Natural killer cell (primary cell): ENCODE measurements around the gene C10orf71. TPM values are rescaled to one million over a fixed set of nuclear protein-coding genes. Genes with fewer than 3 reads are reported as not detected.

ENCODE experiments used
- ATAC-seq, 3 donors: fragments of 150-1000 bp in 2 of 3; fragments of 200-7000 bp in 1 of 3; cut with Tn5 transposase; 1 replicate in 1 of 3; 2 replicates in 2 of 3; pipeline ENCODE4 v1.10.0; 2021; ENCODE audit warnings: mild to moderate bottlenecking in 2 of 3, moderate library complexity in 2 of 3
- DNase-seq, 2 donors: peaks; one replicate each; pipeline versions ENCODE4 v3.0.0 to v3.0.0-alpha.2; 2013 to 2021; ENCODE audit warnings: mixed read lengths in 1 of 2
- H3K27ac ChIP-seq: one replicate; pipeline ENCODE4 v1.5.1; 2013; ENCODE audit warnings: mild to moderate bottlenecking, low read length
- H3K27me3 ChIP-seq: one replicate; pipeline ENCODE4 v1.6.1; 2013; ENCODE audit warnings: low read length; ENCODE audit not compliant: control insufficient read depth, insufficient read depth
- H3K36me3 ChIP-seq: one replicate; pipeline ENCODE4 v1.6.1; 2013; ENCODE audit warnings: low read length; ENCODE audit not compliant: control insufficient read depth, insufficient read depth
- H3K4me1 ChIP-seq: one replicate; pipeline ENCODE4 v1.6.1; 2013; ENCODE audit warnings: low read length; ENCODE audit not compliant: control insufficient read depth, insufficient read depth
- H3K4me3 ChIP-seq: one replicate; pipeline ENCODE4 v1.5.1; 2013; ENCODE audit warnings: low read length
- H3K9me3 ChIP-seq: one replicate; pipeline ENCODE4 v1.6.1; 2013; ENCODE audit warnings: low read length; ENCODE audit not compliant: control insufficient read depth, insufficient read depth
- H3K27ac Mint-ChIP-seq, 2 donors: one replicate each; pipeline ENCODE4 v1.8.0; 2022; ENCODE audit warnings: mild to moderate bottlenecking in 2 of 2, mixed read lengths in 2 of 2, moderate library complexity in 1 of 2
- H3K27me3 Mint-ChIP-seq, 2 donors: one replicate each; pipeline ENCODE4 v1.8.0; 2022; ENCODE audit warnings: low read depth in 2 of 2, mixed read lengths in 2 of 2
- H3K36me3 Mint-ChIP-seq: one replicate; pipeline ENCODE4 v1.8.0; 2022; ENCODE audit warnings: mixed read lengths
- H3K4me1 Mint-ChIP-seq, 2 donors: one replicate each; pipeline ENCODE4 v1.8.0; 2022; ENCODE audit warnings: mixed read lengths in 2 of 2
- H3K4me3 Mint-ChIP-seq: one replicate; pipeline ENCODE4 v1.8.0; 2022; ENCODE audit warnings: mild to moderate bottlenecking, moderate library complexity, mixed read lengths
- H3K9me3 Mint-ChIP-seq, 2 donors: one replicate each; pipeline ENCODE4 v1.8.0; 2022; ENCODE audit warnings: mixed read lengths in 2 of 2
- WGBS: methylation state at CpG from one replicate; pipeline ENCODE4 v1.1.7; 2013; ENCODE audit warnings: missing lambda C conversion rate; ENCODE audit not compliant: insufficient coverage; 5-methylcytosine and 5-hydroxymethylcytosine counted together
- intact Hi-C: fragments of 100-400 bp; cut with micrococcal nuclease; formaldehyde crosslinking; loops from one replicate; pipeline ENCODE4 v1.14.2; 2022
- total RNA-seq, 4 donors: library from RNA; stranded (reverse); fragments of 120-200 nt in 1 of 4; gene quantifications; one replicate each; pipeline versions ENCODE4 v1.2.3 to v1.2.4, GENCODE V29; 2013 to 2022
- TF ChIP-seq, protein P1 (sequence below): fragments of 200-600 bp; IDR thresholded peaks from one replicate; pipeline ENCODE4 v1.8.0; 2022; ENCODE audit warnings: antibody characterized with exemption

The C10orf71 gene
- total RNA-seq, 3 donors from 2014 or later (not counting 1 experiment from before 2014, with no cell fraction given): not detected

- Mint-ChIP-seq H3K27me3 (peaks cover 7 to 21% of the 10 kb centered on the region in 2 donors), H3K4me3 (no peak overlapping the region), H3K9me3 (no peaks in the 10 kb centered on the region), H3K27ac (no peak overlapping the region), H3K36me3 (no peaks in the 10 kb centered on the region), H3K4me1 (no peaks in the 10 kb centered on the region)
- no peaks in the 10 kb centered on the region for H3K4me1 ChIP-seq
- no peaks in the 10 kb centered on the region for H3K27me3 ChIP-seq
- TF ChIP-seq, protein P1, sequence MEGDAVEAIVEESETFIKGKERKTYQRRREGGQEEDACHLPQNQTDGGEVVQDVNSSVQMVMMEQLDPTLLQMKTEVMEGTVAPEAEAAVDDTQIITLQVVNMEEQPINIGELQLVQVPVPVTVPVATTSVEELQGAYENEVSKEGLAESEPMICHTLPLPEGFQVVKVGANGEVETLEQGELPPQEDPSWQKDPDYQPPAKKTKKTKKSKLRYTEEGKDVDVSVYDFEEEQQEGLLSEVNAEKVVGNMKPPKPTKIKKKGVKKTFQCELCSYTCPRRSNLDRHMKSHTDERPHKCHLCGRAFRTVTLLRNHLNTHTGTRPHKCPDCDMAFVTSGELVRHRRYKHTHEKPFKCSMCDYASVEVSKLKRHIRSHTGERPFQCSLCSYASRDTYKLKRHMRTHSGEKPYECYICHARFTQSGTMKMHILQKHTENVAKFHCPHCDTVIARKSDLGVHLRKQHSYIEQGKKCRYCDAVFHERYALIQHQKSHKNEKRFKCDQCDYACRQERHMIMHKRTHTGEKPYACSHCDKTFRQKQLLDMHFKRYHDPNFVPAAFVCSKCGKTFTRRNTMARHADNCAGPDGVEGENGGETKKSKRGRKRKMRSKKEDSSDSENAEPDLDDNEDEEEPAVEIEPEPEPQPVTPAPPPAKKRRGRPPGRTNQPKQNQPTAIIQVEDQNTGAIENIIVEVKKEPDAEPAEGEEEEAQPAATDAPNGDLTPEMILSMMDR: no peak
- intact Hi-C loops: no loop called here
- 82% methylated on average over 9 of the region's 9 CpGs for WGBS
- no peaks in the 10 kb centered on the region for H3K9me3 ChIP-seq
- no peak for DNase-seq
- H3K27ac ChIP-seq: no peak overlapping the region
- ATAC-seq: no peak
- no peak overlapping the region for H3K4me3 ChIP-seq
- no peaks in the 10 kb centered on the region for H3K36me3 ChIP-seq
Observed at GRCh38 chr10:49328401-49329145, 29.6 kb downstream of the C10orf71 start.

DNA sequence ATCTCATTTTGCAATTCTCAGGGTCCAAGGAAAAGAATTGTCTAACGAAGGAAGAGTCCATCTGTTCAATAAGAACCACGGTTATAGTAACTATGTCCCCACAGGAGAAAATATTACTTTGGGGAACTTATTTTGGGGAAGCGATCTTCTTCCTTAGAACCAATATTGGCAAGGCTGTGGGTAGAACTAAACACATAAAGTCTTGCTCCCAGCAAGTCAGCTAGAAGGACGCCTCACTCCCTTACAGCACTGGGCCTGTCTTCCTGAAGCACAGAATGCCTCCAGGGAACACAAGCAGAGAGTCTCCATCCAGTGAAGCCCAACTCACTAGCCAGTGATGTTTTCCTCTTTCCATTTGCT is 30.2 kb downstream of the C10orf71 start:
- ATAC-seq (no peak), DNase-seq (no peak)
- Histone ChIP-seq H3K27me3 (no peaks in the 10 kb centered on the region), H3K4me3 (no peak overlapping the region), H3K36me3 (no peaks in the 10 kb centered on the region), H3K9me3 (no peaks in the 10 kb centered on the region), H3K27ac (no peak overlapping the region), H3K4me1 (no peaks in the 10 kb centered on the region)
- H3K9me3 Mint-ChIP-seq: peaks cover 0 to 2% of the 10 kb centered on the region in 2 donors
- H3K27ac Mint-ChIP-seq: no peak overlapping the region
- H3K4me1 Mint-ChIP-seq: no peaks in the 10 kb centered on the region
- WGBS: 84% methylated on average over 3 of the region's 4 CpGs
- TF ChIP-seq, protein P1: no peak
- no peak overlapping the region for H3K4me3 Mint-ChIP-seq
- intact Hi-C loops: no loop called here
- no peaks in the 10 kb centered on the region for H3K36me3 Mint-ChIP-seq
- H3K27me3 Mint-ChIP-seq: peaks cover 7 to 21% of the 10 kb centered on the region in 2 donors

DNA sequence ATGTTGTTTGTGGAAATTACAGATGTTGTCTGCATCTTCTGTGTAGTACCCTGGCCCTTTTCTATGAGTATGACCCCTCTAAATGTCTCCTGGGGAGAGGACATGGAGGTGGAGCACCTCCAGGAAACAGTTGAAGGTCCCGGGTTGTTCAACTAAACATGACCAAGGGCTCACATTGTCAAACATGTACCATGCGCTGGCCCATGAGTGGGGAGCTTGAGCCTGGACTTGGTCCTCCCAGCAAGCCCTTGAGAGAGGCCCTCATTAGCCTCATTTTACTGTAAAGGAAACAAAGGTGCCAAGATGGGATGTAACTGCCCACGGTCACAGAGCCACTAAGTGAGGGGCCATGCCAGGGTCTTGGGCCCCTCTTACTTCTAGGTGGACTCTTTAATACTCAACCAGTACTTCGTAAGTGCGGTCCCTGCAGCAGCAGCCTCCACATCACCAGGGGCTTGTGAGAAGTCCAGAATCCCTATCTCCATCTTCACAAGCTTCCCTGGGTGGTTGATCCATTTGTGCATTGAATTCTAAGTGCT is 31.2 kb downstream of the C10orf71 start:
- H3K9me3 ChIP-seq: peaks cover 8% of the 10 kb centered on the region
- intact Hi-C loops: no loop called here
- H3K27ac ChIP-seq: no peak overlapping the region
- Mint-ChIP-seq H3K4me1 (peaks cover 6 to 8% of the 10 kb centered on the region in 2 donors), H3K27me3 (peaks cover 7 to 21% of the 10 kb centered on the region in 2 donors), H3K9me3 (peaks cover under 1 to 6% of the 10 kb centered on the region in 2 donors), H3K27ac (no peak overlapping the region), H3K36me3 (peaks cover 3% of the 10 kb centered on the region), H3K4me3 (no peak overlapping the region)
- H3K4me1 ChIP-seq: peaks cover 8% of the 10 kb centered on the region
- H3K4me3 ChIP-seq: no peak overlapping the region
- no peak for ATAC-seq
- H3K27me3 ChIP-seq: no peaks in the 10 kb centered on the region
- no peaks in the 10 kb centered on the region for H3K36me3 ChIP-seq
- DNase-seq: no peak
- WGBS: 95% methylated on average over 5 of the region's 5 CpGs
- TF ChIP-seq, protein P1: no peak
